HEK293 (cell line): ENCODE measurements around the gene MECR.

Experiments
- CTCF ChIA-PET: fragments of 350-600 bp; formaldehyde crosslinking; extraction: SDS; loops from one replicate; lab custom pipeline; 2021; ENCODE audit warnings: antibody characterized with exemption; lab: Yijun Ruan, JAX
- POLR2A ChIA-PET: fragments of 300-600 bp; formaldehyde crosslinking; extraction: SDS; loops from one replicate; lab custom pipeline; 2020; ENCODE audit warnings: antibody characterized with exemption, inconsistent platforms; lab: Yijun Ruan, JAX
- H3K27ac ChIP-seq: fragments of 200-500 bp; sonication (Bioruptor generic); 2 replicates; pipeline ENCODE4 v1.5.1; 2014; ENCODE audit warnings: low read depth, low read length, control low read depth, inconsistent platforms; ENCODE audit errors: extremely low read depth
- H3K36me3 ChIP-seq, 2 experiments: fragments of 200-500 bp in 1 of 2; sonication (Bioruptor generic) in 1 of 2; 1 replicate in 1 of 2; 2 replicates in 1 of 2; pipeline ENCODE4 v1.5.1; 2014 to 2017; ENCODE audit warnings: inconsistent platforms in 2 of 2, low read length in 2 of 2; ENCODE audit not compliant: control insufficient read depth in 2 of 2, insufficient read depth in 1 of 2
- H3K4me1 ChIP-seq: fragments of 200-500 bp; sonication (Bioruptor generic); 2 replicates; pipeline ENCODE4 v1.5.1; 2014; ENCODE audit warnings: mild to moderate bottlenecking, low read length, inconsistent platforms; ENCODE audit not compliant: control insufficient read depth, insufficient read depth
- H3K4me3 ChIP-seq: 2 replicates; pipeline ENCODE4 v1.5.1; 2011; ENCODE audit warnings: low read depth, mild to moderate bottlenecking, control low read depth, low read length, moderate library complexity
- H3K9me3 ChIP-seq: fragments of 200-500 bp; sonication (Bioruptor generic); 2 replicates; pipeline ENCODE4 v1.5.1; 2014; ENCODE audit warnings: low read depth, low read length, inconsistent platforms; ENCODE audit not compliant: control insufficient read depth, insufficient read depth
- CTCF ChIP-seq: fragments of 450-650 bp; formaldehyde crosslinking; IDR thresholded peaks from 2 replicates; pipeline ENCODE4 v1.5.1; 2016; ENCODE audit warnings: missing biosample characterization, missing genetic modification characterization
- KLF10 ChIP-seq: fragments of 450-650 bp; IDR thresholded peaks from 2 replicates; pipeline ENCODE4 v1.5.1; 2018; ENCODE audit warnings: missing biosample characterization, mild to moderate bottlenecking, missing genetic modification characterization
- SP7 ChIP-seq: fragments of 450-650 bp; formaldehyde crosslinking; IDR thresholded peaks from 2 replicates; pipeline ENCODE4 v1.5.1; 2016; ENCODE audit warnings: missing biosample characterization, missing genetic modification characterization
- YY2 ChIP-seq: fragments of 450-650 bp; formaldehyde crosslinking; IDR thresholded peaks from 2 replicates; pipeline ENCODE4 v1.5.1; 2016; ENCODE audit warnings: missing biosample characterization, missing genetic modification characterization
- ZBTB49 ChIP-seq: fragments of 450-650 bp; formaldehyde crosslinking; IDR thresholded peaks from 2 replicates; pipeline ENCODE4 v1.5.1; 2016; ENCODE audit warnings: missing biosample characterization, missing genetic modification characterization, low read depth
- ZBTB8A ChIP-seq: fragments of 450-650 bp; formaldehyde crosslinking; IDR thresholded peaks from 2 replicates; pipeline ENCODE4 v1.5.1; 2016; ENCODE audit warnings: missing biosample characterization, missing genetic modification characterization
- ZFP37 ChIP-seq: fragments of 450-650 bp; formaldehyde crosslinking; IDR thresholded peaks from 2 replicates; pipeline ENCODE4 v1.5.1; 2016; ENCODE audit warnings: missing biosample characterization, missing genetic modification characterization
- ZNF169 ChIP-seq: fragments of 450-650 bp; formaldehyde crosslinking; IDR thresholded peaks from 2 replicates; pipeline ENCODE4 v1.5.1; 2016; ENCODE audit warnings: missing biosample characterization, missing genetic modification characterization
- ZNF202 ChIP-seq: fragments of 450-650 bp; formaldehyde crosslinking; IDR thresholded peaks from 2 replicates; pipeline ENCODE4 v1.5.1; 2016; ENCODE audit warnings: missing biosample characterization, missing genetic modification characterization, borderline replicate concordance
- ZNF239 ChIP-seq: fragments of 450-650 bp; formaldehyde crosslinking; IDR thresholded peaks from 2 replicates; pipeline ENCODE4 v1.5.1; 2016; ENCODE audit warnings: missing biosample characterization, missing genetic modification characterization
- ZNF324 ChIP-seq: fragments of 450-650 bp; formaldehyde crosslinking; IDR thresholded peaks from 2 replicates; pipeline ENCODE4 v1.5.1; 2016; ENCODE audit warnings: missing biosample characterization, missing genetic modification characterization
- ZNF37A ChIP-seq: fragments of 450-650 bp; IDR thresholded peaks from 2 replicates; pipeline ENCODE4 v1.5.1; 2018; ENCODE audit warnings: missing biosample characterization, missing genetic modification characterization
- ZNF391 ChIP-seq: fragments of 450-650 bp; formaldehyde crosslinking; IDR thresholded peaks from 2 replicates; pipeline ENCODE4 v1.5.1; 2016; ENCODE audit warnings: low read depth, missing biosample characterization, missing genetic modification characterization, borderline replicate concordance
- ZNF48 ChIP-seq: fragments of 450-650 bp; formaldehyde crosslinking; IDR thresholded peaks from 2 replicates; pipeline ENCODE4 v1.5.1; 2016; ENCODE audit warnings: missing biosample characterization, missing genetic modification characterization
- ZNF561 ChIP-seq: fragments of 450-650 bp; IDR thresholded peaks from 2 replicates; pipeline ENCODE4 v1.5.1; 2018; ENCODE audit warnings: missing biosample characterization, missing genetic modification characterization, borderline replicate concordance
- ZNF623 ChIP-seq: fragments of 450-650 bp; formaldehyde crosslinking; IDR thresholded peaks from 2 replicates; pipeline ENCODE4 v1.5.1; 2016; ENCODE audit warnings: missing biosample characterization, missing genetic modification characterization
- ZNF658 ChIP-seq: fragments of 450-650 bp; formaldehyde crosslinking; IDR thresholded peaks from 2 replicates; pipeline ENCODE4; 2016; ENCODE audit warnings: missing biosample characterization, missing genetic modification characterization
- ZNF664 ChIP-seq: fragments of 450-650 bp; formaldehyde crosslinking; IDR thresholded peaks from 2 replicates; pipeline ENCODE4 v1.5.1; 2016; ENCODE audit warnings: missing biosample characterization, missing genetic modification characterization
- ZNF677 ChIP-seq: fragments of 450-650 bp; IDR thresholded peaks from 2 replicates; pipeline ENCODE4 v1.5.0; 2018; ENCODE audit warnings: missing biosample characterization, mild to moderate bottlenecking, missing genetic modification characterization, moderate library complexity
- ZNF76 ChIP-seq: fragments of 450-650 bp; formaldehyde crosslinking; IDR thresholded peaks from 2 replicates; pipeline ENCODE4; 2016; ENCODE audit warnings: low read depth, missing biosample characterization, missing genetic modification characterization, borderline replicate concordance
- ZSCAN23 ChIP-seq: fragments of 450-650 bp; formaldehyde crosslinking; IDR thresholded peaks from 2 replicates; pipeline ENCODE4 v1.5.1; 2016; ENCODE audit warnings: missing biosample characterization, missing genetic modification characterization
- ZXDB ChIP-seq: fragments of 450-650 bp; formaldehyde crosslinking; IDR thresholded peaks from 2 replicates; pipeline ENCODE4 v1.5.1; 2016; ENCODE audit warnings: missing biosample characterization, missing genetic modification characterization
- TF ChIP-seq, protein P1 (sequence below): fragments of 450-650 bp; IDR thresholded peaks from 2 replicates; pipeline ENCODE4 v1.5.1; 2018; ENCODE audit warnings: missing biosample characterization, mild to moderate bottlenecking, missing genetic modification characterization
- TF ChIP-seq, protein P2 (sequence below): fragments of 450-650 bp; formaldehyde crosslinking; IDR thresholded peaks from 2 replicates; pipeline ENCODE4 v1.5.1; 2017; ENCODE audit warnings: missing biosample characterization, missing genetic modification characterization

Gene MECR

GRCh38 chr1:29247571-29248273 is 17.0 kb upstream of the MECR start (continued):
- no peak for TF ChIP-seq ZBTB49 (tag by site-specific recombination)
- TF ChIP-seq ZNF202 (tag by site-specific recombination), result no peak
- TF ChIP-seq ZSCAN23 (tag by site-specific recombination), result no peak
- TF ChIP-seq ZNF561 (tag by site-specific recombination), result no peak

DNA sequence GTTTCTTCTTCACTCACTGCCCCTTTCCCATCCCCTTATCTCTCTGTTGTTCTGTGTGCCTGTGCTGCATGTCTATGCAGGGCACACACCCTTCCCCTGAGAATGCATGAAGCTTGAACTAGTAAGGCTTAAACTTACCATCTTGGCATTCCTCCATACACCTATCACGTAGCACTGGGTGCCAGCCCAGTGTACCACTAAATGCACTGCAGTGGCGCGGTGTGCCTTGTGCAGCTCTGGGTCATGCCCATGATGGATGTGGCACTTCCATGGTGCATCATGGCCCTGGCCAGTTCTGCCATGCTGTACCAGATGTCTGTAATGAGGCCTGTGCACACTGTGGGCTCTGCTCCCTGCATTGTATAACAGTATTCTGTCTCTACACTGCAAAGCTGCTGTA is 16.3 kb upstream of the MECR start:
- Histone ChIP-seq H3K36me3 (no peaks in the 10 kb centered on the region), H3K4me3 (no peak overlapping the region), H3K27ac (no peak overlapping the region), H3K9me3 (no peaks in the 10 kb centered on the region), H3K4me1 (no peaks in the 10 kb centered on the region)
- ChIA-PET POLR2A (no interaction called here), CTCF (interaction anchor here (0.5 to 0.6 kb wide), 2 partner anchors 16 to 1201 kb away, joined by 3 to 4 read pairs; no protein-coding TSS in a partner anchor)
- TF ChIP-seq YY2 (tag by site-specific recombination), result no peak
- TF ChIP-seq ZXDB, result no peak
- TF ChIP-seq, all 188 proteins: peak for 0

GRCh38 chr1:29245876-29246275 is 15.1 kb upstream of the MECR start:
- TF ChIP-seq CTCF (tag by site-specific recombination) (peak; percentile 80), KLF10 (tag by site-specific recombination) (no peak), ZBTB8A (tag by site-specific recombination) (no peak)
- TF ChIP-seq, protein P1, sequence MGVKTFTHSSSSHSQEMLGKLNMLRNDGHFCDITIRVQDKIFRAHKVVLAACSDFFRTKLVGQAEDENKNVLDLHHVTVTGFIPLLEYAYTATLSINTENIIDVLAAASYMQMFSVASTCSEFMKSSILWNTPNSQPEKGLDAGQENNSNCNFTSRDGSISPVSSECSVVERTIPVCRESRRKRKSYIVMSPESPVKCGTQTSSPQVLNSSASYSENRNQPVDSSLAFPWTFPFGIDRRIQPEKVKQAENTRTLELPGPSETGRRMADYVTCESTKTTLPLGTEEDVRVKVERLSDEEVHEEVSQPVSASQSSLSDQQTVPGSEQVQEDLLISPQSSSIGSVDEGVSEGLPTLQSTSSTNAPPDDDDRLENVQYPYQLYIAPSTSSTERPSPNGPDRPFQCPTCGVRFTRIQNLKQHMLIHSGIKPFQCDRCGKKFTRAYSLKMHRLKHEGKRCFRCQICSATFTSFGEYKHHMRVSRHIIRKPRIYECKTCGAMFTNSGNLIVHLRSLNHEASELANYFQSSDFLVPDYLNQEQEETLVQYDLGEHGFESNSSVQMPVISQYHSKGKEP, result peak; percentile 69
- ChIA-PET CTCF (interaction anchor here (0.6 to 1.1 kb wide), 2 partner anchors 26 to 86 kb away, joined by 3 read pairs; no protein-coding TSS in a partner anchor), POLR2A (interaction anchor here (0.8 kb wide), 1 partner anchor 25 kb away, joined by 5 read pairs; no protein-coding TSS in a partner anchor)
- H3K27ac ChIP-seq, result no peak overlapping the region
- H3K4me3 ChIP-seq, result no peak overlapping the region
- H3K4me1 ChIP-seq, result no peaks in the 10 kb centered on the region
- no peaks in the 10 kb centered on the region for H3K36me3 ChIP-seq
- H3K9me3 ChIP-seq, result no peaks in the 10 kb centered on the region

- ChIA-PET POLR2A (no interaction called here), CTCF (interaction anchor here (0.6 to 2.0 kb wide), 6 partner anchors 14 to 1551 kb away, joined by 3 to 12 read pairs (median 4); no protein-coding TSS in a partner anchor)
- no peak overlapping the region for H3K4me3 ChIP-seq
- no peak overlapping the region for H3K27ac ChIP-seq
- H3K36me3 ChIP-seq, result no peaks in the 10 kb centered on the region
- H3K9me3 ChIP-seq, result no peaks in the 10 kb centered on the region
- no peaks in the 10 kb centered on the region for H3K4me1 ChIP-seq
- TF ChIP-seq SP7 (tag by site-specific recombination) (no peak), ZNF169 (tag by site-specific recombination) (no peak), ZNF677 (tag by site-specific recombination) (no peak), ZNF239 (no peak), ZNF37A (tag by site-specific recombination) (no peak), ZNF391 (tag by site-specific recombination) (no peak), ZNF664 (tag by site-specific recombination) (no peak), ZNF48 (tag by site-specific recombination) (no peak), ZNF658 (tag by site-specific recombination) (no peak), ZNF623 (tag by site-specific recombination) (no peak), ZNF76 (tag by site-specific recombination) (no peak), ZNF324 (tag by site-specific recombination) (no peak), ZFP37 (no peak)
- TF ChIP-seq, protein P2, sequence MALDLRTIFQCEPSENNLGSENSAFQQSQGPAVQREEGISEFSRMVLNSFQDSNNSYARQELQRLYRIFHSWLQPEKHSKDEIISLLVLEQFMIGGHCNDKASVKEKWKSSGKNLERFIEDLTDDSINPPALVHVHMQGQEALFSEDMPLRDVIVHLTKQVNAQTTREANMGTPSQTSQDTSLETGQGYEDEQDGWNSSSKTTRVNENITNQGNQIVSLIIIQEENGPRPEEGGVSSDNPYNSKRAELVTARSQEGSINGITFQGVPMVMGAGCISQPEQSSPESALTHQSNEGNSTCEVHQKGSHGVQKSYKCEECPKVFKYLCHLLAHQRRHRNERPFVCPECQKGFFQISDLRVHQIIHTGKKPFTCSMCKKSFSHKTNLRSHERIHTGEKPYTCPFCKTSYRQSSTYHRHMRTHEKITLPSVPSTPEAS (tag by site-specific recombination), result no peak
Measured at GRCh38 chr1:29245261-29245660, 14.5 kb upstream of the MECR start.
